H1 (cell line): Measurements from ENCODE around the gene MECR. TPM values are rescaled to one million over a fixed set of nuclear protein-coding genes. Genes with fewer than 3 reads are reported as not detected.

ENCODE experiments used
- ATF3 ChIP-seq: IDR thresholded peaks from 2 replicates; pipeline ENCODE4 v1.6.1; 2011; ENCODE audit warnings: low read depth, mild to moderate bottlenecking, low read length; ENCODE audit not compliant: insufficient read depth
- CBX8 ChIP-seq: fragments of 300-800, 300-1000 bp; sonication (generic); IDR thresholded peaks from 2 replicates; pipeline ENCODE4 v1.7.1; 2016; ENCODE audit warnings: low read depth, low read length, borderline replicate concordance
- CHD7 ChIP-seq: fragments of 300-600 bp; sonication (generic); IDR thresholded peaks from 2 replicates; pipeline ENCODE4 v1.7.1; 2012; ENCODE audit warnings: low read length, moderate library complexity, mild to moderate bottlenecking, inconsistent platforms; ENCODE audit not compliant: insufficient replicate concordance
- HDAC2 ChIP-seq, 2 experiments: fragments of 300-600 bp in 1 of 2; sonication (generic) in 1 of 2; IDR thresholded peaks; 2 replicates each; pipeline ENCODE4 v1.6.1; 2011 to 2012; ENCODE audit warnings: low read depth in 2 of 2, low read length in 2 of 2, mild to moderate bottlenecking in 2 of 2, moderate library complexity in 2 of 2, borderline replicate concordance in 1 of 2, inconsistent platforms in 1 of 2
- POLR2A ChIP-seq, 2 experiments: IDR thresholded peaks; 1 replicate in 1 of 2; 2 replicates in 1 of 2; pipeline ENCODE4 v1.6.1; 2011; ENCODE audit warnings: low read depth in 2 of 2, low read length in 2 of 2, mild to moderate bottlenecking in 2 of 2; ENCODE audit errors: control extremely low read depth in 1 of 2
- RAD21 ChIP-seq, 2 experiments: IDR thresholded peaks in 1 of 2; conservative IDR thresholded peaks in 1 of 2; 2 replicates each; pipeline ENCODE4 v1.6.1; 2011; ENCODE audit warnings: low read depth in 2 of 2, low read length in 2 of 2, improper control_type of control experiment in 1 of 2, inconsistent platforms in 1 of 2, mild to moderate bottlenecking in 1 of 2, moderate library complexity in 1 of 2
- SIRT6 ChIP-seq: IDR thresholded peaks from one replicate; pipeline ENCODE4 v1.7.1; 2012; ENCODE audit warnings: low read length, inconsistent platforms
- SUZ12 ChIP-seq: fragments of 200-600 bp; sonication (generic); IDR thresholded peaks from 2 replicates; pipeline ENCODE4 v1.6.1; 2012; ENCODE audit warnings: mild to moderate bottlenecking, inconsistent platforms, low read length, moderate library complexity, mixed read lengths
- TBP ChIP-seq: IDR thresholded peaks from 2 replicates; pipeline ENCODE4 v1.6.1; 2011; ENCODE audit warnings: low read depth, low read length, improper control_type of control experiment
- polyA plus RNA-seq, 7 experiments: library from polyadenylated mRNA; depleted of rRNA in 3 of 7; stranded (reverse) in 5 of 7; unstranded in 2 of 7; fragments of >200 nt in 5 of 7; fragments of 200-250 nt in 2 of 7; gene quantifications; 1 replicate in 5 of 7; 2 replicates in 1 of 7; 4 replicates in 1 of 7; pipeline versions ENCODE4 v1.2.1 to v1.2.3, GENCODE V29; 2011 to 2013; ENCODE audit warnings: missing spikeins in 2 of 7, mixed read lengths in 2 of 7
- total RNA-seq: library from RNA; stranded (reverse); fragmentation: NEBNext Ultra II Directional; extraction: Animal tissue kit (Norgen Biotek cat#: 25700); gene quantifications from 2 replicates; pipeline ENCODE4 v1.2.1, GENCODE V29; 2021

MECR gene
- total and polyA plus RNA-seq, 2 of the 8 experiments (the other 6 are each of a cell fraction or from before 2014, with no cell fraction given): 24.2 to 24.4 TPM

GRCh38 chr1:29181413-29182225, 49.1 kb downstream of the MECR start, which contains the start of gene SRSF4 (continued):
- TF ChIP-seq TBP: peak; percentile 68; the same call in 1 of the 2 replicates
- no peak for TF ChIP-seq ATF3
- no peak for TF ChIP-seq CBX8
- no peak for TF ChIP-seq HDAC2 (IDR thresholded peaks at IDR 0.05; ENCODE audit: borderline replicate concordance in 1 of 2, low read depth in 2 of 2, low read length in 2 of 2)
- TF ChIP-seq RAD21 (IDR thresholded peaks at IDR 0.05 in 1 of 2, conservative IDR thresholded peaks at IDR 0.05 in 1 of 2; ENCODE audit: low read depth in 2 of 2, low read length in 2 of 2): peak; percentile 43 to 55
- TF ChIP-seq SUZ12: no peak
- no peak for TF ChIP-seq SIRT6
- no peak for TF ChIP-seq CHD7
- TF ChIP-seq POLR2A (IDR thresholded peaks at IDR 0.05; ENCODE audit: control extremely low read depth in 1 of 2, low read depth in 2 of 2, low read length in 2 of 2): peak in 1 of 2 experiments; percentile 77; a peak in 2 of 3 replicates
